ENCODE measurements around the gene CIITA. TPM values are rescaled to one million over a fixed set of nuclear protein-coding genes. Genes with fewer than 3 reads are reported as not detected.

CIITA gene
- total RNA-seq, 1 experiment from 2014 or later, result 0.07 TPM

DNA sequence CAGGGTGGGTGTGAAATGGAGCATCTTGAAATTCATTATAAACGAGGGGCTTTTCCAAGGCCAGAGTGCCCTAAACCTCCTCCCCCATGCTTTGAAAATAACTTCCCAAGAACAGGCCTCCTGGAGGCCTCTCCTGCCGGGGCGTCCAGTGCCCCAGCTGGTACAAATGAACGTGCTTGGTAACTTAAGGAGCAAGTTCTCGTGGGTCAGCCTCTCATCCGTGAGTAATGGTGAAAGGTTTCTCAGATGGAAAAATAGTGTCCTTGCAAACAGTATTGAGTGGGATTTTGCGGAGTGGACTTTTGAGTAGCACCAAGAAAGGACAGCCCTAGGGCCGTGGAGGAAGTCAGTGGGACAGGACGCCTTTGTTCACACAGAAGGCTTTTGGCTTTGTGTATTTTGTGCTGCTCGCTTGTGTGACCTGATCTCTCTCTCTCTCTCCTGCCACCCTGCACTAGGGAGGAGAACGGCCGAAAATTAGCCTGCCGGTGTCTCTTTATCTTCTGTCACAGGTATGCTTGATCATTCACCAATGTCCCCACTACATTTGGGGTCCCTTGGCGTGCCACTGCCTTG is 102.0 kb downstream of the CIITA start:
- DNase-seq (ENCODE audit: low spot score), result no peak

DNA sequence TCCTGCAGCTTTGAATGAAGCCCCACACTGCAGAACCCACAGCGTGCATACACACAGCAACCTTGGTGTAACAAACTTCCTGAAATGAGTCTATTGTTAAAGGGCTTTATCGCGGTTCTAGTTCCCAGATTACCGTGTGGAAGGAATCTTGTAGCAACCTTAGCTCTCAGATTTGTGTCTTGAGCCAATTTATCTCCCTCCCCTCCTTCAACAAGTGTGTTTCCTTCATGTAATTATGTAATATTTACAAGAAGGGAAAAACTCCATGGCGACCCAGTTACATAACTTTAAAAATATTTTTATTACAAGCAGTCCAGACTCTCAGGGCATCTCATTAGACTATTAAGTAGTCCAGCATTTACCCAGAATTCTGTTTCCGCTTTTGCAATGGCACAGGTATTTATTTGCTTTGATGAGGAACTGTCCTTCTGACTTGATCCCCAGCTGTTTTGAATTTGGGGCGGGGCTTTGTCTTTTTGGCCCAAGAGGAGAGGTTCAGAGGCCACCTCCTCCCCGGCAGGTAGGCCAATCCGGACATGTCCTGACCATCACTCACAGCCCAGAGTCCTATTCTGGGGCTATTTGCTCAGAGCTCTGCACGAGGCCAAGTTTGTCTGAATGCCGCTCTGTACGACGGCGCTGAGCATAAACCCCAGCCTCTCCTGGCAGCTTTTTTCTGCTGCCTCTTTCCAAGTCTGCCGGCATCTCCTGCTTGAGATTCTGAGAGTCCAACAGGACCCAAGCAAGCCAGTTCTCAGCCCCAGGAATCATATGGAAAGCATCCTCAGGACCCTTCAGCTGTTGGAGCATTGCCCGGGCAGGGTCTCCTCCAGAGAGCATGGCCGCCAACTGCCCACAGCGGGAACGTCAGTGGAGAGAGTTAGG is 103.0 kb downstream of the CIITA start:
- no peak for DNase-seq (ENCODE audit: low spot score)

DNA sequence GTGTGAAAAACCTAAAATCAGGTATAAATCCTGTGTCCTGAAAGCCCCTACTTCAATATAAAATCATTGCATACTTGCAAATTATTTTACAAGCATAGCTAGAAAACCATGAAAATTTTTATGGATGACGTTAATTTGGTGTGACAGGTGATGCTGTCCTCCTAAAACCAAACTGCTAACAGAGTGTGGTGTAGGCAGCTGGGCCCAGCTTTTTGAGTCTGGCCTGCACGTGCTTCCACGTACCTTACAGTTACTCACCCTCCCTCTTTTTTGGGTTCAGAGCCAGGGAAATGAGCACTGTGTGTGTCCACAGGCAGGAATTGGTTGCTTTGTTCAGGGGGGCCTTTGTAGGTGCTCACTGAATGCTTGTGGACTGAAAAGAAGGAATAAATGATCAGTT is 103.8 kb downstream of the CIITA start:
- no peak for DNase-seq (ENCODE audit: low spot score)

DNA sequence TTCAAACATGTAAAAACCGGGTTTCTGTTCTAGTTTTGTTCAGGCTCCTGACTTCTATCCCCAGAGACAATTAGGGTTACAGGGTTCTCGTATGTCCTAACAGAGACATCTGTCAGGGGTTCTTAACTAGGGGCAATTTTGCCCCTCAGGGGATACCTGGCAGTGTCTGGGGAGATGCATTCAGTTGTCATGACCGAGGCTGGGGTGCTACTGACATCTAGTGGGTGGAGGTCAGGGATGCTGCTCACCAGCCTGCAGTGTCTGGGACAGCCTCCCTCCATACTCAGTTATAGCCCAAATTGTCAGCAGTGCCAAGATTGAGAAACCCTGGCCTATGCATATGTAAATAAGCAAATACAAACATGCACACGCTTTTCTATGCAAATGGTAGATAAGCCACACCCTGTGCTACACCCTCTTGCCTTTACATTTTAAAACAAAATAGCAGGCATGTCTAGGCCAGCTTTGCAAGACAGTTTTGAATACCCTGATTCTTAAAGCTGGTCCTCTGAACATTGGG is 104.8 kb downstream of the CIITA start:
- DNase-seq (ENCODE audit: low spot score), result no peak

DNA sequence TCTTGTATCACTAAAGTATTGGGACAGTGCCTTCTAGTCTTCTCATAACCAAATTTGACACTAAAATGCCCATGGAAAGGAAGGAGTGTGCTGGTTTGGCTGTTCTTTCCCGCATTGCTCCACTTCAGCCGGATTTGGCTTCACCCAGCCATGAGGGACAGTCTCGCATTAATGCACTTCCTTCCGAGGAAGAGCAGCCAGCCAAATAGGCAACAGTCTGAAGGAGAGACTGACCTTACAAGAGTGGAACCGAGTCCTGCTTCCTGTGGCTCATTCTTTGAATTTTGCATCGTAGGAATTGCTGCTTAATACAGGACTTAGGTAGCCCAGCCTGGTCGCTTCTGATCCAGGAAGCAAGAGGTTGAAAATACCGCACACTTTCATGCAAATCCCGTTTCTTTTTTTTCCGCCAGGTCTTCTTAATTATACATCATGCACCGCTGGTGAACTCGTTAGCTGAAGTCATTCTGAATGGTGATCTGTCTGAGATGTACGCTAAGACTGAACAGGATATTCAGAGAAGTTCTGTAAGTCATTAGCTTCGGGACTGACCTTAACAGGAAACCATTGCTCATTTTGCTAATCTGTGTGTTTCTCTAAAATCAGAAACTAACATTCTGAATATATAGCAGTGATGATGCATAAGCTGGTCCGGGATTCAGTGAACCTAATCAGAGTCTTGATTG is 105.6 kb downstream of the CIITA start:
- DNase-seq (ENCODE audit: low spot score), result no peak

DNA sequence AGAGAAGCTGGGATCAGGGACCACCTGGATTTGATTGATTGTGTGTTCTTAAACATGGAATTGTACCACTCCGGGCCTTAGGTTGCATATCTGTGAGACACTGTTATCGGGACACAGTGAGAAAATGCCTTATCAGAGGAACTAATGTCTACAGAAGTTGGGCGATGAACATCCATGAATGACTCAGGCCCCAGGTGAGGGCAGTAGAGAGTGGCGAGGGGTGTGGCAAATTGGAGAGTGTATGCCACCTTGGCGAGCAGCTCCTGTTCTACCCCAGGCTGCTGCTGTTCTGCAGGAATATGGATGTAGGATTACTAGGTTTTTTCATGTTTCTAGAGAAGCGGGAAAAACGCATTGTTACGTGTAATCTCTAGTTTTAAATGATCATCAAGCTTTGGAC is 106.2 kb downstream of the CIITA start:
- DNase-seq (ENCODE audit: low spot score), result no peak

DNA sequence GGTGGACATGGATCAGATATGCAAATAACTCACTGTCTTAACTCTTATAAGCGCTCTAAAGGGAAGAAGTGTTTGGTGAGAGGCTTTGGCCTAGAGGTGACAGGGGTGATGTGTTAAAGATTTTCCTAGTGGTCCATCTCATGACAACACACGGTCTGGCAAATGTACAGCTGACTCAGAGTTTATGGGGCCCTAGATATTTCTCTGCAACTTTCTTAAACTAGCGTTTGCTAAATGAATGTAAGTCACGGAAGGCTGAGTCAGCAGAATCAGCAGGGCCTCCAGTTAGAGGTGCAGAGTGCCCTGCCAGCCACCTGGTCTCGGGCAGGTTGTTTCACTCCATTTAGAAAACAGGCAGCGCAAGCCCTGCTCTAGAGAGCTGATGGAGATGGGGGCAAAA is 107.5 kb downstream of the CIITA start:
- no peak for DNase-seq (ENCODE audit: low spot score)

Other genes starting within 250 kb of the CIITA start
- not detected in 2 replicates for gene TEKT5, start 182.3 kb upstream of the CIITA start, total RNA-seq (2014; rRNA removed; shearing (Covaris generic))
- 39.8 and 44.7 TPM in 2 replicates for gene NUBP1, start 133.4 kb upstream of the CIITA start, total RNA-seq (2014; rRNA removed; shearing (Covaris generic))
- gene TVP23A, start 58.4 kb upstream of the CIITA start, total RNA-seq (2014; rRNA removed; shearing (Covaris generic)), result not detected in 2 replicates
- 65.9 and 66.5 TPM in 2 replicates for gene DEXI, start 65.3 kb downstream of the CIITA start, total RNA-seq (2014; rRNA removed; shearing (Covaris generic))
- gene CLEC16A, start 67.4 kb downstream of the CIITA start, total RNA-seq (2014; rRNA removed; shearing (Covaris generic)), result 13.3 and 17.3 TPM in 2 replicates